GM18870 (cell line): Measurements from ENCODE around the gene CSKMT.
"Not testable (repeated sequence)": the region's sequence is repeated elsewhere in the genome, so short reads cannot be mapped to it uniquely, and the experiment has no call there.

Experiments
- ATAC-seq: cut with Tn5 transposase; IDR thresholded peaks from one replicate; pipeline ENCODE4 v1.9.1; 2021; ENCODE audit warnings: moderate library complexity; ENCODE audit not compliant: unreplicated experiment

CSKMT gene

DNA sequence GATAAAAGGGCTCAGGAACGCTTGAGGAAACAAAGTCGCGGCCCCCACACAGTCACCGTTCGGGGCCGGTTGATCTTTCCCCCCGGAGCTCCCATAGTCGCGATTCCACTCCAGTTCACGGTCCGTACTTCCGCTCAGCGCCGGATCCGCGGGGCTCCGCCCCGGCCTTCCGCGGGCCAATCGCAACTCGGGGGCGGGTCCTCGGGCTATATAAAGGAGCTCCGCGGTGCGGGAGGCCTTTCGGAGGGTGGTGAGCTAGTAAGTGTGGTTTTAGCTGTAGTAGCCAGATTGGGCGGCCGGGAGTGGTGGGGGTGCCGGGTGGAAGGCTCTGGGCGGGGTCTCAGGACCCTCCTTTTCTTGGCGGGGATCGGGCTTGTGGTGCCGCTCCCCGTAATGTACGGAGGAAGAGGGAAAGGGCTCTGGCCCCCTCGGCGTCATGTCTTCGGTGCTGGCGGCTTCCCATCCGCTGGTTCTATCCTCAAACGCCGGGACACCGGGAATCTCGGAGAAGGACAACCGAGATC lies at the start of gene CSKMT, which contains the start of gene C11orf98:
Gene CSKMT (plus strand): TSS at position 238 of the 524 bp plus-strand sequence. CDS start 568 bp downstream, outside the sequence.
Gene C11orf98 (minus strand): TSS at position 136 of the 524 bp plus-strand sequence. CDS start 41 bp downstream, at position 95.
- peak; percentile 68 for ATAC-seq

DNA sequence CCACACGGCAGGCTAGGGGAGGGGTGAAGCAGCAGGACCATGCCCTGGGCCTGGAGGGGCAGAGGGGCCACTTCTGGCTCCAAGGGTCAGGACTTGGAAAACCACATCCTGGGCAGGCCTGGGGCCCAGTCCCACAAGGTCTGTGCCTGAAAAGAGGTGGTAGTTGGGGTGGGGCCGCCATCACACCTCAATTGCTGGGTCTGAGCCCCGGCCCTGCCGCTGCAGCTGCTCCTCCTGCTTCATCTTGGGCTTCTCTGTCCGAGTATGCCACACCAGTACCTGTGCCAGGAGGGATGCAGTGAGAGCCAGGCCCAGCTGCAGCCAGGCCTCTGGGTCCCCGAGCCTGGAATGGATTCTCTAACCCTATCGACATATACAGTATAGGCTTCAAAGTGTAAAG lies 49.6 kb upstream of the CSKMT start:
- no peak for ATAC-seq

GRCh38 chr11:62616957-62617356 lies 48.2 kb upstream of the CSKMT start:
- ATAC-seq = not testable (repeated sequence)

DNA sequence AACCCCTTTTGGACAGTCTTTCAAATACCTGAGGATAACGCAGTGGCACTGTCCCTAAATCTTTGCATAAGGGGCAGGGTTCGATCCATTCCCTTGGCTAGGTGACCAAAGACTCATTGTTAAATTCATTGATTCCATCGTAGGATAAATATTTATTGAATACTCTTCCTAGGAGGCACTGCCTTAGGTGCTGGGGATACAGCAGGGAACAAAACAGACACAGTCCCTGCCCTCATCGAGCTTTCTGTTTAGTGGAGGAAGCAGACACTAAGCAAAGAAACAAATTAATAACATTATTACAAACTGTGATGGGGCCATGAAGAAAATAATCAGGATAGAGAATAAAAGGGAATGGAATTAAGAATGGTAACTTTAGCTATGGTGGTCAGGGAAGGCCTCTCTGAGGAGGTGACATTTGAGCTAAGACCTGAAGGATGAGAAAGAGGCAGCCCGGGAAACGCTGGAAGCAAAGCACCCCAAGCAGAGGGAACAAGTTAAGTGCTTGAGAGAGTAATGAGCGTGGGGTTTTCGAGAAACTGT lies 44.0 kb upstream of the CSKMT start:
- no peak for ATAC-seq

- peak; percentile 95 for ATAC-seq
Measured at GRCh38 chr11:62621567-62622470, 43.3 kb upstream of the CSKMT start, which contains the start of gene B3GAT3. TSS of gene B3GAT3 (minus strand) at chr11:62621986. CDS start at chr11:62621947, 39 bp downstream.

DNA sequence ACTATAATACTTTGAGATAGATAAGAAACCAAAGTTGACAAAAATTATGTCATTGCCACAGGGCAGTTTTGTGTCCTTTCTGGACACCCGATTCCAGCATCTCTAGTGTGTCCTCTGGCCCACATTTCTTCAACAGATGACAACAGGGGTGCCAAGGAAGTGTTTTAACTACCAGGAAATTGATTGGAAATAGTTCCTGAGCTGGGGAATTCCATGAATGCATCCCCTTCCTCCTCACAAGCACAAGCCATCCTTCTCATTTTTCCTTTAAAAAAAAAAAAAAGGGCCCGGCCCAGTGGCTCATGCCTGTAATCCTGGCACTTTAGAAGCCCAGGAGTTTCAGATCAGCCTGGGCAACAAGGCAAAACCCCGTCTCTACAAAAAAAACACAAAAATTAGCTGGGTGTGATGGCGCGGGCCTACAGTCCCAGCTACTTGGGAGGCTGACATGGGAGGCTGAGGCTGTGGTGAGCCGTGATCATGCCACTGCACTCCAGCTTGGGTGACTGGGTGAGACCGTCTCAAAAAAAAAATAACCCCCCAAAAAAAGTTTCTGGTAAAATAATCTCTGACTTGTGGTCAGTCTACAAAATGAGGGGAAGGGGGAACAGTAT lies 42.5 kb upstream of the CSKMT start:
- no peak for ATAC-seq

DNA sequence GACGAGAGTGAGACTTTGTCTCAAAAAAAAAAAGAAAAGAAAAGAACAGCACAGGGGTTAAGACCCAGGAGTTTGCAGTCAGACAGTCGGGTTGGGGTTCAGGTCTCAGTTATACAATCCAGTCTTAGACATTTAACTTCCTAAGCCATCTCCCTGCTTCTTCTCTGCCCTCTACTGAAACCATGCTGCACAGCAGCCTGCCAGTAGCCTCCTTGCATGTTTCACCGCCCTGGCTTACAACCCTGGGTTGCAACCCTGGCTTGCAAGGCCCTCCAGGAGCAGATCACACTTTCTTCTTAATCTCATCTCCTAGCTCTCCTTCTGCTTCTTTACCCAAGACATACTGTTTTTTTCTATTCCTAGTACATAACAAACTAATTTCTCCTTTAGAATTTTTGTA lies 37.4 kb upstream of the CSKMT start:
- no peak for ATAC-seq

- no peak for ATAC-seq
Measured at GRCh38 chr11:62632492-62632891, 32.6 kb upstream of the CSKMT start.

DNA sequence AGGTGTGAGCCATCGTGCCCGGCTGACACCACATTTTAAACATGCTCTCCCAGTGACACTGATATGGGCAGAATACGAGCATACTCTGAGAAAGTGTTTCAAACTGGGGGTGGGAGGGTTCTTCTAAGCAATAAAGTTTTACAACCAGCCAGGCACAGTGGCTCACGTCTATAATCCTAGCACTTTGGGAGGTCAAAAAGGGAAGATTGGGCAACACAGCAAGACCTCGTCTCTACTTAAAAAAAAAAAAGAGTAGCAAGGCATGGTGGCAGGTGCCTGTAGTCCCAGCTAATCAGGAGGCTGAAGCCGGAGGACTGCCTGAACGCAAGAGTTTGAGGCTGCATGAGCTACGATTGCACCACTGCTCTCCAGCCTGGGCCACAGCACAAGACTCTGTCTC lies 20.9 kb upstream of the CSKMT start:
- no peak for ATAC-seq

GRCh38 chr11:62645671-62645945 lies 19.5 kb upstream of the CSKMT start:
- no peak for ATAC-seq

DNA sequence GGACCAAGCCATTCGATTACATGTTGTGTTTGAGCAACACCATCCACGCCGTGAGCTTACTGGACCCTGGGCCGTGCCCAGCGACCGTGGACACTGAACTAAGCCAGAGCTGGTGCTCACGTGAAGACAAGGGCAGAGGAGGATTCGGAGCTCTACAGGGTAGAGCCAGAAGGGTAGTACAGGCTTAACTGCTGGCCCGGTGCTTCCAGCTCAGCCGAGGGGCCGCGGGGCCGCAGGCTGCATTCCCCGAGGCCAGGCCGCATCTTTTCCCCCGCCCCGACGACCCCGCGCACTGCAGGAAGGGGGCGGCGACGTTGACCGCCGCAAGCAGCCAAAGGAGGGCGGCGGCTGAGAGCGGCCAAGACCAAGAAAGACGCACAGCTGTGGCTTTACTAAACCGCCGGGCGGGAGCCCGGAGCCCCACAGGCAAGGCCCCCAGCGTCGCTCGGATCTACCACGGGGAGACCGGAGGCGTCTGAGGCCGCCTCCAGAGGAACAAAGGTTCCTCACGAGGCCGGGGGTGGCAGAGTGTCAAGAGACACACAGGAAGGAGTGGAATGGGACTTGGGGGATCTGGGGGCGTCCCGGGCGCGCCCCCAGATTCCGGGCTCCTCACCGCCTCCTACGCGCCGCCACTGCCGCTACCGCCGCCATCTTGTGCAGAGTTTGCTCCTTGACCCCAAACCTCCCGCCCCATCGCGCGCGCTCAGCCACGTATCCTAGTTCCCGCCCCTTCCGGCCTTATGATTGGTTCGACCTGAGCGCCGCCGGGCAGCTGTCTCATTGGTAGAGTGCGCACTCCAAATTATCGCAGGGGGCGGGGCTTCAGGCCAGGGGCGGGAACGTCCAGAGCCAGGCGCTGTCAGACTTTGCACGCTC lies 18.9 kb upstream of the CSKMT start, which contains the start of gene GANAB:
Gene GANAB (minus strand): TSS at position 668 of the 879 bp plus-strand sequence. CDS start 14 bp downstream, at position 654.
- peak; percentile 77 for ATAC-seq

DNA sequence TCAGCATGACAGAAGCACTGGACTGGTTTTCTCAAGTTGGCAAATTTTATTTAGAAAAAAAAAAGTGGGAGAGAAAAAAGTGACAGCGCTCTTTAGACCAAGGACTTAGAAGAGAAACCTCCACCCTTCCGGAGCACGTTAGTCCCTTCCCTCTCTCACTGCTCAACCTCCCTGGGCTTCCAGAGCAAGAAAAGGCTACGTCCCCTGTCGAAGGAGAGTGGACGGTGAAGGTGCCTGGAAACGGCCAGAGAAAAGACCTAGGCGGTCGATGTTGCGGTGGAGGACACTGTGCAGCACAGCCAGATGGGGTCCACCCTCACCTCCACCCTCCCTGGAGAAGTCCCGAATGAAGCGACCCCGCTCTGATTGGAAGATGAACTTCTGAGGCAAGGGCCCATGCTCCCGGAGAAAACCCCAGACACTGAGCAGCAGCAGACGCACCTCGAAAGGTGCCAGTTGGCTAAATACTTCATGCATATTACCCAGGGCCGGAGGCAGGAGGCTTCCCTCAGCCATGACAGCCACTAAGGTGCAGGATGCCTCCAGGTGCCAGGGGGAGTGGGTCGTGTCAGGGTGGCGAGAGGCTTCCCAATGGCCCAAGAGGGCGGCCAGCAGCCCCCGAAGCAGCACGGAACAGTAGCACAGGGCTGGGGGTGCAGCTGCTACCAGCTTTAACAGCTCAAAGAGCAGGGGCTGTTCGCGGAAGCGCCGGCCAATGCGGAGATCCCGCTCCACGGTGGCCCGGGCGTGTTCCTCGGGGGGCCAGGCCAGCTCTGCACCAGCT lies 18.1 kb upstream of the CSKMT start:
- ATAC-seq = no peak

- no peak for ATAC-seq
Measured at GRCh38 chr11:62647609-62648005, 17.5 kb upstream of the CSKMT start.

DNA sequence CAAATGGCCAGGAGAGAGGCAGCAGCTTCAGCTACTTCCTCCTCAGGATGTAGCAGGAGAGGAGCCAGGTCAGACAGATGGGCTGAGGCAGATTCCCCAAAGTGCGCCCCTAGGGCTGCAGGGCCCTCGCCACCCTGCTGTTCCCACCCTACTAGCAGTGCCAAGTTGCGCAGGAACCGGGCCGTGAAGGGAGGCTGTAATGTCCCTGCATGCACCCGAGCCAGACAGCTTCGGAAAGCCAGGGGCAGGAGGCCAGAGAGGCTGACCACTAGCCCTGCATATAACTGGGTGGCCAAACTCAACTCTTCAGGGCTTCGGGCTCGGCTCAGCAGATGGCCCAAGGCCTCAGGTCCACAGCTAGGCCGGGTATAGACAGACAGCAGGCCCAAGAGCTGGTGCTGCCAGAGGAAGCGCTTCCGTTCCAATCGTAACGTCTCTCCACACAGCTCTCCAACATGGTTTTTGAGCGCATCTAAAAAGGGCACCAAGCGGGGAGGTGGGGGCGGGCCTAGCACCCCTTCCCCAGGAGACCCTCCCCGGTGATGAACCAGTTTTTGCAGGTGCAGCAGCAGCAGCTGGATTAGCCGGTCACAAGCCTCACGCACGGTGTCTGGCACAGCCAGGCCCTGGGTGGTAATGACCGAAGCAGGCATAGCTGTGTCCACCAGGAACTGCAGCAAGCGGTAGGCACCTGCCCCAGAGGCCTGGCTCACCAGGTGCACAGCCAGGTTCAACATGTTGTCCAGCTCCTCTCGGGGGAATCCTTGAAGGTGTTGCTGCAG lies 16.7 kb upstream of the CSKMT start:
- ATAC-seq = no peak

- no peak for ATAC-seq
Measured at GRCh38 chr11:62648967-62649364, 16.1 kb upstream of the CSKMT start.

DNA sequence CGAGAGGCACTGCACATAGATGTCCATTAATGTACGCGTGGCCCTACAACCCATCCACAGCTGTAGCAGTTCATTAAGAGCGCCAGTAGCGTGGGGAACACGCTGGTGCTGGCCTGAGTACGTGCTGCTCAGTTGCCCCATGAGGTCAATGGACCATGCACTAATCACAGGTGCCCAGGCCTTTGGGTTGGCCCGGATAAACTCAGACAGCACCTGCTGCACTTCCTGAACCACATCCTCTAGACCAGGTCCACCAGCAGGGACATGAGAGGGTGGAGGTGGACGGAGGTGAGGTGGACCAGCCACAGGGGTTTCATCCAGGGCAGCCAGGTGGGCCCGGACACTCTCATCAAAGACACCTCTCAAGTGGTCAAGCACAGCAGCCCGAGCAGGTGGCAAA lies 15.6 kb upstream of the CSKMT start:
- no peak for ATAC-seq

- not testable (repeated sequence) for ATAC-seq
Measured at GRCh38 chr11:62650283-62650682, 14.8 kb upstream of the CSKMT start.

DNA sequence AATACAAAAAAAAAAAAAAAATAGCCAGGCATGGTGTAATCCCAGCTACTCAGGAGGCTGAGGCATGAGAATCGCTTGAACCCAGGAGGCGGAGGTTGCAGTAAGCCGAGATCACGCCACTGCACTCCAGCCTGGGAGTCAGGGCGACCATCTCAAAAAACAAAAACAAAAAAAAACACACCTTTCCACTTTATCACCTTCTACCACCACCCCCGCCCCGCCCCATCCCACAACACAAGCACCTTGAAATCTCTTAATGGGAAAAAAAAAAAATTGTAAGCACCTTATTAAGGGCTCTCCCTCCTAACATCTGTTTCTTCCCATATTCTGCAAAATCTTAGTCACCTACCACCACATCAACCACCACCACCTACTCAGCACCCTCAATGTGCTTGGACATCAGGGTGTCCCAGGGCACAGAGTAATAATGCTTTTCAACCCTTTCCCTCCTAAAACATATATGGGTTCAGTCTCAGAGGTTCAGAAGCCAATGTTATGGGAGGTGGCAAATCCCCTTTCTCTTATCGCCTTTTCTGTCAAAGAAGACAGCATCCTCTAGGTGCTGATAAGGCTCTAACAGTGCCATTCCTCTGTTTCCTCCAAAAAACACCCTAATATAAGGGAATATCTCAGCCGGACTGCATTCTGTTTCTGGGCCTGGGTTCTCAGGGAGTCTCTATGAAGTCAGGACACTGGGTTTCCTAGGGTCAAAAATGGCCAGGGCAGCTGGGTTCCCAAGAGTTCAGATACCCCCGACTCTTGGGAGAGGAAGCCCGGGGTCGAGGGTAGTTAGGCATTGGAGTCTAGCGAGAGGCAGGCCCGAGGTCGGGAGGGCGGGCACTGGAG lies 12.7 kb upstream of the CSKMT start:
- ATAC-seq = peak; percentile 16
